PC-3 (cell line): ENCODE measurements around the gene LSM11. TPM values are rescaled to one million over a fixed set of nuclear protein-coding genes. Genes with fewer than 3 reads are reported as not detected.

Experiments used
- ATAC-seq: fragments of 200-7000 bp; cut with Tn5 transposase; 2 replicates; pipeline ENCODE4 v1.9.1; 2020; ENCODE audit warnings: mild to moderate bottlenecking, moderate library complexity
- BruUV-seq: library from RNA; stranded (reverse); fragments of 400-500 nt; replicated peaks from 2 replicates; lab custom pipeline; 2021; lab: Mats Ljungman, UMichigan
- CTCF ChIA-PET: fragments of 300-600 bp; sonication (Branson Sonifier 250); formaldehyde crosslinking; loops from one replicate; lab custom pipeline; 2022; ENCODE audit warnings: antibody characterized with exemption; lab: Charles Lee
- POLR2A ChIA-PET: fragments of 300-600 bp; sonication (Branson Sonifier 250); formaldehyde crosslinking; loops from one replicate; lab custom pipeline; 2022; ENCODE audit warnings: antibody characterized with exemption; ENCODE audit not compliant: unreplicated experiment; lab: Charles Lee
- DNase-seq: peaks from one replicate; pipeline ENCODE4 v3.0.0-alpha.2; 2015
- H2AFZ ChIP-seq: fragments of 300-600 bp; sonication (generic); 2 replicates; pipeline ENCODE4 v1.6.0; 2016; ENCODE audit warnings: antibody characterized with exemption, low read length
- H3F3A ChIP-seq: fragments of 300-600 bp; sonication (generic); one replicate; pipeline ENCODE4 v1.6.0; 2017; ENCODE audit warnings: antibody characterized with exemption, low read length, control low read depth, mild to moderate bottlenecking; ENCODE audit not compliant: unreplicated experiment
- H3K27ac ChIP-seq: fragments of 300-600 bp; sonication (generic); 2 replicates; pipeline ENCODE4 v1.5.1; 2016; ENCODE audit warnings: mild to moderate bottlenecking, low read length
- H3K27me3 ChIP-seq: fragments of 300-600 bp; sonication (generic); 2 replicates; pipeline ENCODE4 v1.6.1; 2016; ENCODE audit warnings: low read length, mixed read lengths
- H3K36me3 ChIP-seq: fragments of 300-600 bp; sonication (generic); 2 replicates; pipeline ENCODE4 v1.6.1; 2016; ENCODE audit warnings: low read depth, mixed run types, low read length, mixed read lengths
- H3K4me1 ChIP-seq: fragments of 300-600 bp; sonication (generic); 2 replicates; pipeline ENCODE4 v1.5.1; 2016; ENCODE audit warnings: low read length; ENCODE audit not compliant: insufficient read depth
- H3K4me2 ChIP-seq: fragments of 300-600 bp; sonication (generic); 2 replicates; pipeline ENCODE4 v1.6.0; 2016; ENCODE audit warnings: low read length
- H3K4me3 ChIP-seq: fragments of 300-600 bp; sonication (generic); 2 replicates; pipeline ENCODE4 v1.5.1; 2016; ENCODE audit warnings: mild to moderate bottlenecking, low read length, mixed read lengths
- H3K79me2 ChIP-seq: fragments of 300-600 bp; sonication (generic); 2 replicates; pipeline ENCODE4 v1.6.1; 2017; ENCODE audit warnings: low read length, mixed read lengths
- H3K9ac ChIP-seq: fragments of 300-600 bp; sonication (generic); 2 replicates; pipeline ENCODE4 v1.6.0; 2016; ENCODE audit warnings: mild to moderate bottlenecking, low read length
- H3K9me2 ChIP-seq: fragments of 300-600 bp; sonication (generic); replicated peaks from 2 replicates; pipeline ENCODE4 v1.6.1; 2016; ENCODE audit warnings: mixed run types, low read length, mixed read lengths
- H3K9me3 ChIP-seq: fragments of 300-600 bp; sonication (generic); 2 replicates; pipeline ENCODE4 v1.6.1; 2016; ENCODE audit warnings: low read length, mixed read lengths
- H4K20me1 ChIP-seq: fragments of 300-600 bp; sonication (generic); 2 replicates; pipeline ENCODE4 v1.6.1; 2016; ENCODE audit warnings: low read length, mixed read lengths
- CTCF ChIP-seq: fragments of 300-600 bp; sonication (generic); conservative IDR thresholded peaks from 2 replicates; pipeline ENCODE4 v1.5.1; 2017; ENCODE audit warnings: antibody characterized with exemption, low read depth, mild to moderate bottlenecking, low read length
- EZH2 ChIP-seq: fragments of 300-600 bp; sonication (generic); IDR thresholded peaks from one replicate; pipeline ENCODE4 v1.6.1; 2017; ENCODE audit warnings: antibody characterized with exemption, mild to moderate bottlenecking, low read length; ENCODE audit not compliant: unreplicated experiment
- EZH2phosphoT487 ChIP-seq: fragments of 300-600 bp; sonication (generic); IDR thresholded peaks from 2 replicates; pipeline ENCODE4 v1.6.1; 2018; ENCODE audit warnings: mild to moderate bottlenecking, antibody characterized with exemption, low read length, borderline replicate concordance
- intact Hi-C: fragments of 100-400 bp; cut with micrococcal nuclease; formaldehyde crosslinking; loops from 2 replicates; pipeline ENCODE4 v1.9.0; 2023
- total RNA-seq: library from RNA; depleted of rRNA; stranded (reverse); fragments of >200 nt; gene quantifications from 2 replicates; pipeline ENCODE4 v1.2.3, GENCODE V29; 2014

Gene LSM11
- total RNA-seq, 1 experiment from 2014 or later, result 5.0 TPM

- ChIA-PET CTCF (no interaction called here), POLR2A (no interaction called here)
- Histone ChIP-seq H3K9me3 (no peaks in the 10 kb centered on the region), H3K4me2 (no peak overlapping the region), H3K36me3 (peaks cover 35% of the 10 kb centered on the region), H3K9me2 (no peaks in the 10 kb centered on the region), H3K27ac (no peak overlapping the region), H3K27me3 (no peaks in the 10 kb centered on the region), H3F3A (no peaks in the 10 kb centered on the region), H3K9ac (no peak overlapping the region), H3K4me3 (no peak overlapping the region), H4K20me1 (no peaks in the 10 kb centered on the region), H3K4me1 (no peaks in the 10 kb centered on the region), H2AFZ (no peak overlapping the region), H3K79me2 (no peaks in the 10 kb centered on the region)
- DNase-seq (no peak), ATAC-seq (no peak)
- TF ChIP-seq CTCF, result no peak
- TF ChIP-seq EZH2phosphoT487, result no peak
- TF ChIP-seq EZH2, result no peak
- no TSS peak for BruUV-seq
- intact Hi-C loops, result no loop called here
Measured at GRCh38 chr5:157800137-157800536, 56.6 kb downstream of the LSM11 start.

- H3K27me3 ChIP-seq, result no peaks in the 10 kb centered on the region
- 0 out of 2 replicates have a peak, but pooled peaks have one; percentile 24 for ATAC-seq
- no peaks in the 10 kb centered on the region for H3K4me1 ChIP-seq
- no peak overlapping the region for H3K27ac ChIP-seq
- H3K9ac ChIP-seq, result no peak overlapping the region
- no TSS peak for BruUV-seq
- CTCF ChIA-PET, result no interaction called here
- H3K79me2 ChIP-seq, result no peaks in the 10 kb centered on the region
- TF ChIP-seq EZH2phosphoT487 (no peak), CTCF (no peak), EZH2 (no peak)
- no peak for DNase-seq
- H3K9me2 ChIP-seq, result no peaks in the 10 kb centered on the region
- H3K4me3 ChIP-seq, result no peak overlapping the region
- POLR2A ChIA-PET, result no interaction called here
- no peak overlapping the region for H2AFZ ChIP-seq
- intact Hi-C loops, result no loop called here
- H3K36me3 ChIP-seq, result peaks cover 41% of the 10 kb centered on the region
- no peaks in the 10 kb centered on the region for H3K9me3 ChIP-seq
- no peaks in the 10 kb centered on the region for H3F3A ChIP-seq
- no peaks in the 10 kb centered on the region for H4K20me1 ChIP-seq
- no peak overlapping the region for H3K4me2 ChIP-seq
Measured at GRCh38 chr5:157802736-157803135, 59.2 kb downstream of the LSM11 start.

- peaks cover 68% of the 10 kb centered on the region for H3K36me3 ChIP-seq
- no TSS peak for BruUV-seq
- H3K9ac ChIP-seq, result no peak overlapping the region
Measured at GRCh38 chr5:157808043-157808442, 64.5 kb downstream of the LSM11 start.

More at GRCh38 chr5:157808043-157808442, 64.5 kb downstream of the LSM11 start:
- no peak overlapping the region for H3K27ac ChIP-seq
- no peaks in the 10 kb centered on the region for H3K9me3 ChIP-seq
- no peak overlapping the region for H3K4me2 ChIP-seq
- no peak for TF ChIP-seq CTCF
- TF ChIP-seq EZH2, result no peak
- no peak for TF ChIP-seq EZH2phosphoT487
- no peak overlapping the region for H3K4me3 ChIP-seq
- no peaks in the 10 kb centered on the region for H3K27me3 ChIP-seq
- no peak for DNase-seq
- no peaks in the 10 kb centered on the region for H4K20me1 ChIP-seq
- CTCF ChIA-PET, result no interaction called here
- no peaks in the 10 kb centered on the region for H3F3A ChIP-seq
- no peaks in the 10 kb centered on the region for H3K9me2 ChIP-seq
- no peak overlapping the region for H2AFZ ChIP-seq
- intact Hi-C loops, result no loop called here
- no peaks in the 10 kb centered on the region for H3K4me1 ChIP-seq
- no peak for ATAC-seq
- POLR2A ChIA-PET, result no interaction called here
- H3K79me2 ChIP-seq, result no peaks in the 10 kb centered on the region
